ENCODE results near the gene PACSIN1. TPM values are rescaled to one million over a fixed set of nuclear protein-coding genes. Genes with fewer than 3 reads are reported as not detected.

The PACSIN1 gene
- total and polyA plus RNA-seq, 10 of the 15 experiments (the other 5 are each of a cell fraction or from before 2014, with no cell fraction given), result 0.50 to 9.4 (median 2.8) TPM

DNA sequence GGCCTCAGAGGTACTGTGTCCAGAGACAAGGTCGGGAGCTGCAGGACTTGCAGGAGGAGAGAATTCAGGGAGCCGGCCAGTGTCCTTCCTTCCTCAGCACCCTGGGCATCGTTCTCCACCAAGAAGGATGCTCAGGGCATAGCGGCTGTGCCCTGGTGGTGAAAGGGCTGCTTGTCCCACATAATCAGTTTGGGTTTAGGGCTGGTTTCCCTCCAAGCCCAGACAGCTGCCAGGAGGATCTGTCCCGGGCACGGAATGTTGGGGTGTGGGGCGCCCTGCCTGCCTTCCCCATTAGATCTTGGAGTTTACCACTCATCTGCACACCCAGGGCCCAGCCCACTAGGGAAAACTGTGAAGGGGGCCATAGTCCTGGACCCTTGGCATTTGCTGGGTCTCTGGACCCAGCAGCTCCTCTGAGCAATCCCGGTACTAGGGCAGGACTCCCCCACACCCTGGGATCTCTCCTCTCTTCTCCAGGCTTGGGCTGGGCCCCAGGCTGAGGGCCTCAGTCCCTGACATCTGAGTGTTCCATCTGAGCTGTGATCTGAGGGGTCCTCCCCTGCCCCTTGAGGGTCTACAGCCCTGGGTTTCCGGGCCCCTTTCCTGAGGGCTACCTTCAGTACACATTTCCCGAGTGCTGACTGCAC, 108.9 kb downstream of the PACSIN1 start:
- intact Hi-C loops (cut with micrococcal nuclease; ENCODE audit: unreplicated experiment), result no loop called here

More for the DNA sequence above, 108.9 kb downstream of the PACSIN1 start:
- Histone ChIP-seq H3K4me2 (ENCODE audit: control insufficient read depth, insufficient read depth) (no peak overlapping the region), H3K9ac (ENCODE audit: control insufficient read depth, insufficient read depth, low read length) (no peak overlapping the region), H3K27ac (ENCODE audit: control insufficient read depth, insufficient read depth) (no peak overlapping the region), H2AFZ (ENCODE audit: control insufficient read depth, low read depth, low read length) (no peak overlapping the region), H3K27me3 (replicated peaks in 1 of 2; ENCODE audit: control insufficient read depth in 2 of 2, insufficient read depth in 2 of 2, low read length in 1 of 2) (no peaks in the 10 kb centered on the region), H3K4me1 (ENCODE audit: control insufficient read depth, insufficient read depth, low read length) (no peaks in the 10 kb centered on the region), H3K79me2 (ENCODE audit: control insufficient read depth, insufficient read depth, low read length) (no peaks in the 10 kb centered on the region), H3K4me3 (no peak overlapping the region), H3K36me3 (ENCODE audit: control insufficient read depth in 2 of 2, insufficient read depth in 2 of 2, low read length in 1 of 2) (no peaks in the 10 kb centered on the region), H3K9me3 (replicated peaks; ENCODE audit: control insufficient read depth, insufficient read depth, low read length) (no peaks in the 10 kb centered on the region), H4K20me1 (ENCODE audit: control insufficient read depth, insufficient read depth) (no peaks in the 10 kb centered on the region; the same call in 1 of the 2 replicates)
- ATAC-seq (no peak), FAIRE-seq (no peak), DNase-seq (ENCODE audit: low read depth, low spot score) (no peak)
- RAD21 ChIA-PET (ENCODE audit: unreplicated experiment), result no interaction called here
- SMC1A ChIA-PET (ENCODE audit: uncharacterized antibody, unreplicated experiment), result interaction anchor here (1.1 to 1.7 kb wide), 3 partner anchors 16 to 190 kb away, joined by 3 to 4 read pairs (median 3); no protein-coding TSS in a partner anchor
- POLR2A ChIA-PET, result no interaction called here
- no TSS peak for BruUV-seq (replicated peaks)
- 85% methylated on average over 10 of the region's 10 CpGs for WGBS (ENCODE audit: insufficient coverage, insufficient replicate concordance, low lambda C conversion rate, missing lambda C conversion rate)
- CTCF ChIA-PET, result interaction anchor here (1.2 to 1.4 kb wide), 2 partner anchors 35 to 115 kb away, joined by 3 to 4 read pairs; no protein-coding TSS in a partner anchor
- in situ Hi-C loops (cut with MboI), result no loop called here
- TF ChIP-seq IKZF1 (conservative IDR thresholded peaks at IDR 0.05) (no peak), POLR2A (IDR thresholded peaks at IDR 0.05; ENCODE audit: low read depth, low read length) (peak; percentile 26; the same call in 1 of the 2 replicates), PAX8 (IDR thresholded peaks at IDR 0.05) (no peak), CBFB (IDR thresholded peaks at IDR 0.05; ENCODE audit: low read depth) (no peak), SUPT20H (IDR thresholded peaks at IDR 0.05; ENCODE audit: borderline replicate concordance, control insufficient read depth, low read depth, low read length) (no peak)
- TF ChIP-seq, protein P1, sequence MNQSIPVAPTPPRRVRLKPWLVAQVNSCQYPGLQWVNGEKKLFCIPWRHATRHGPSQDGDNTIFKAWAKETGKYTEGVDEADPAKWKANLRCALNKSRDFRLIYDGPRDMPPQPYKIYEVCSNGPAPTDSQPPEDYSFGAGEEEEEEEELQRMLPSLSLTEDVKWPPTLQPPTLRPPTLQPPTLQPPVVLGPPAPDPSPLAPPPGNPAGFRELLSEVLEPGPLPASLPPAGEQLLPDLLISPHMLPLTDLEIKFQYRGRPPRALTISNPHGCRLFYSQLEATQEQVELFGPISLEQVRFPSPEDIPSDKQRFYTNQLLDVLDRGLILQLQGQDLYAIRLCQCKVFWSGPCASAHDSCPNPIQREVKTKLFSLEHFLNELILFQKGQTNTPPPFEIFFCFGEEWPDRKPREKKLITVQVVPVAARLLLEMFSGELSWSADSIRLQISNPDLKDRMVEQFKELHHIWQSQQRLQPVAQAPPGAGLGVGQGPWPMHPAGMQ (IDR thresholded peaks at IDR 0.05; ENCODE audit: borderline replicate concordance), result no peak
- TF ChIP-seq, protein P2, sequence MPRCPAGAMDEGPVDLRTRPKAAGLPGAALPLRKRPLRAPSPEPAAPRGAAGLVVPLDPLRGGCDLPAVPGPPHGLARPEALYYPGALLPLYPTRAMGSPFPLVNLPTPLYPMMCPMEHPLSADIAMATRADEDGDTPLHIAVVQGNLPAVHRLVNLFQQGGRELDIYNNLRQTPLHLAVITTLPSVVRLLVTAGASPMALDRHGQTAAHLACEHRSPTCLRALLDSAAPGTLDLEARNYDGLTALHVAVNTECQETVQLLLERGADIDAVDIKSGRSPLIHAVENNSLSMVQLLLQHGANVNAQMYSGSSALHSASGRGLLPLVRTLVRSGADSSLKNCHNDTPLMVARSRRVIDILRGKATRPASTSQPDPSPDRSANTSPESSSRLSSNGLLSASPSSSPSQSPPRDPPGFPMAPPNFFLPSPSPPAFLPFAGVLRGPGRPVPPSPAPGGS (IDR thresholded peaks at IDR 0.05; ENCODE audit: borderline replicate concordance, insufficient read depth, low read depth, low read length, poor library complexity, severe bottlenecking), result peak; percentile 8

Data from GM12878 (cell line).